GM21786 (cell line): ENCODE data around the gene LRBA.

ENCODE experiments used
- ATAC-seq: cut with Tn5 transposase; IDR thresholded peaks from one replicate; pipeline ENCODE4 v1.9.1; 2021; ENCODE audit not compliant: unreplicated experiment

The LRBA gene

DNA sequence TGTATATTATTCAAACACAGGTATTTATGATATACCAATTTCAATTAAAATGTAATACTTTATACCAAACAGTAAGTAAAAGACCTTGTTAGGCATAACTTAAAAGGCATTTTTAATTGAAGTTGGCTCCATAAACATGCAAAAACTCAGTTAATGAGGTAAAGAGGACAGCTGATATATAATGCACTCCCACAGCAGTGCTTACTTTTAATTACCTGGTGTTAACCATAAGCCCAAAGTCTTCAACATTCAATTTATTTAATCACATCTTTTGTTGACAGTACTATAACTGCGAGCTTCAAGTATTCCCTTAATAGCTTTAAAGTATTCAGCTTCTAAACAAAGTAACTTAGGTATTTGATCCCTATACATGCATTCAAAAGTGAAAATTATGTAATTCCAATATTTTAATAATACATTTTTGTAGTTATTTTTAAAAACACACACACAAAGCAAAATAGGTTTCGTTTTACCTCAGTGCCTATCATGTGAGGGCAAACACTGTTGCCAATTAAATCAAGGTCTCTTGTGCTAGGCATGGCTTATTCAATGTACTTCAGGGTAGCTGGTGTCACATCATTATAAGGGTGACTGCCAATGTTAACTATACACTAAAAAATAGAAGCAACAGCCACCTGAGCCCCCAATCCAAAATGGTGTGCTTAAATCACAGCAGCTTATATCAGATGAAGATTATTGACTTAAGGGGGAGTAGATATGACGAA is 197.1 kb downstream of the LRBA start:
- no peak for ATAC-seq

DNA sequence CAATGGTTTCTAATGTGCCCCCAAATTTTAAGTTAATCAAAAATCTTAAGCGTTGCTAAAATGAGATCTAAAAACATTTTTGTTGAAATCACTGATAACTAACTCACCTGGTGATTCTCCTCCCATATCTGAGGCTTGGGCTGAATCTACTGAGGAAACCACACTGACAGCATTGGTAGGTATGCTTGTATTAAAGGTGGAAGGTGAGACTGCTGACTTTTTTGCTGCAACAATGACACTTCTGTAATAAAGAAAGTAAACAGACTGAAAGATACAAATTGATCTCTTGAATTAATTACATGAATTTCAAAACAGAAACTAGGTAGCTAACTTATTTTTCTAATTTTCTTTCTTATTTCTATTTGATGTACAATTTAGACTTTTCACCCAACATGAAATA is 198.1 kb downstream of the LRBA start:
- no peak for ATAC-seq

DNA sequence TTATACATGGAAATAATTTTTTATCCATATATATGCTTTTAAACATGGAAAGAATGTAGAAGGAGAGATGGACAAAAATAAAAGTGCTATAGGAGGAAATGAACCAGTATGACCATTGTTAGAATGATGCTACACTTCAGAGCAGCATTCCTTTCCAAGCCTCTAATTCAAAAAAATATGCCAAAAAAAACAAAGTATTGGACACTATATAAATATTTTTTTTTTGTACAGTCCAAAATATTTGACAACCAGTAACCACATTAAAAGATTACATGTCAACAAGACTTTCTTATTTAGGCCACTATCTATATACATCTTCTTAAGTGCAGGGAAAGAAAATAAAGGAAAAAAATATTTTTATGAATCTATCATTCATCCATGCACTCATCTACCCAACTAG is 198.6 kb downstream of the LRBA start:
- no peak for ATAC-seq

DNA sequence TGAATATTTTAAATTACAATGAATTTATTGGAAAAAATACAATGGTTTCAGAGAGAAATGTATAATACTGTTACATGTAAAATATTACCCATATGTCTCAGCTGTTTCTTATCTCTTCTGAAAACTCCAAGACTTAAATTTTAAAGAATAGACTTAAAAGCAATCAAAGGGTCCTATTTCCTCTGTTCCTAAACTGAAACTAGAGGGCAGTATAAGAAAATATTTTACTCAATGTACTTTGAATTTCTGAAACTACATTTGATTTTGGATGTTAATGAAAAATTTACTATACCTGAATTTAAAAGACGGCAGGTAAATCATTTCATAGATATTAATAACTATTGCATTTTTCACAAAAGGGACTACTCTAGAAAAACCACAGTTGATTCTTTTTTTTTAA is 200.2 kb downstream of the LRBA start:
- no peak for ATAC-seq

- ATAC-seq: no peak
Observed at GRCh38 chr4:150805183-150806025, 209.7 kb downstream of the LRBA start.

DNA sequence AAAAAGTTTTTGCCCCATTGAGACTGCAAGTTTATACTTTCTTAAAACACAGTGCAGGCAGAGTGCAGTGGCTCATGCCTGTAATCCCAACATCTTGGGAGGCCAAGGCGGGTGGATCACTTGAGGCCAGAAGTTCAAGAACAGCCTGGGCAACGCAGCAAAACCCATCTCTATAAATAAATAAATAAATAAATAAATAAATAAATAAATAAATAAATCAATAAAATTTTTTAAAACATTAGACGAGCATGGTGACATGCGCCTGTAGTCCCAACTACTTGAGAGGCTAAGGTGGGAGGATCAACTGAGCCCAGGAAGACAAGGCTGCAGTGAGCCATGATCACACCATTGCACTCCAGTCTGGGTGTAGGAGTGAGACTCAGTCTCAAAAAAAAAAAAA is 213.3 kb downstream of the LRBA start:
- ATAC-seq: no peak

DNA sequence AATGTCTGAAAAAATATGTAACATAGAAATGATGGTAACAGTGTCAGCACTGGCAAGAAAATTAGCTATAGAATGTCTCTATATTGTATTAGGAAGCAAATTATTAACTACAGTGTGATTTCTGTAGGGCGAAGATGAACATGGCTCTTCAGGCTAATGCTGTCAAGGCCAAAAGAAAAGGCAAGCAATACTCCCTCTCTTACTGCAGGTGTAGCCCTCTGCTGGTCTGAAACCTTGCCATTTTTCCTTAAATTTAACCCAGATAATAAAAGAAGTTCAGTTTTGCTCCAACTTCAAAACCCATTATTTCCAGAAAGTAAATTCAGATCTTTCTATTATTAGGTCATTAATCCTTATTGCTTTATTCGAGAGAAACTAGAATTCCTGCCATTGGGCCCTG is 215.9 kb downstream of the LRBA start:
- ATAC-seq: no peak

DNA sequence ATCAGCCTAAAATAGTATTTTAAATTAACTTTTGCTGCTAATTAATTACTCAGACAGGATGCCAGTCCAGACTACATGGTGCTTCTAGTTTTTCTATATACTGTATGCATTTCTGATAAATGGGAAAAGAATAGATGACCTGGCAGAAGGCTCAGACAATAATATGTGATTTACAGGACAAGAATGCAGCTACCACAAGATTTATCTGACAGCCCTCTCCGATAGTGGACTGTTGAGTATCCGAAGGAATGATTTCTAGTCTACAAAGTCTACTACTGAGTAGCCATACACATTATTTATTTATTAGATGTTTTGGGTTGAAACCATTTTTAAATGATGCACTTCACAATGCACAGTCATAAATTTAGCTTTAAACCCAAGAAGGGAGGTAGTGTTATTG is 220.4 kb downstream of the LRBA start:
- ATAC-seq: no peak

- no peak for ATAC-seq
Observed at GRCh38 chr4:150789864-150790263, 225.2 kb downstream of the LRBA start.

GRCh38 chr4:150784939-150785338 is 230.1 kb downstream of the LRBA start:
- ATAC-seq: no peak

DNA sequence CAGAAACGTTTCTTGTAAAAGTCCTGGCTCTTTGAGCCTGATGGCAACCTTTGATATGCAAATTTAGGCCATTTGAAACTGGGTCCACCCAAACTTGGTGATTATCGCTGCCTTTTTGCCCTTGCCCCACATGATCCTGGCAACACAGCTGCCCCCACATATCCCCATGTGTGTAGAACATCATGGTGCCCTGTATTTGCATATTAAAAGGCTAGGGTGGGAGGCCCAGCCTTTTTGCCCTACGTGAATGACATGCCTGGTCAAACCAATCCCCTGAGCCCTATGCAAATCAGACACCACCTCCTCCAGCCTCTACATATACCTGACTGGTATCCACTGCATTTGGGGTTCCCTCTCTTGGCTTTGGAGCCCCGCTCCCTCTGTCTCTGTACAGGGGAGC is 230.8 kb downstream of the LRBA start:
- no peak for ATAC-seq

DNA sequence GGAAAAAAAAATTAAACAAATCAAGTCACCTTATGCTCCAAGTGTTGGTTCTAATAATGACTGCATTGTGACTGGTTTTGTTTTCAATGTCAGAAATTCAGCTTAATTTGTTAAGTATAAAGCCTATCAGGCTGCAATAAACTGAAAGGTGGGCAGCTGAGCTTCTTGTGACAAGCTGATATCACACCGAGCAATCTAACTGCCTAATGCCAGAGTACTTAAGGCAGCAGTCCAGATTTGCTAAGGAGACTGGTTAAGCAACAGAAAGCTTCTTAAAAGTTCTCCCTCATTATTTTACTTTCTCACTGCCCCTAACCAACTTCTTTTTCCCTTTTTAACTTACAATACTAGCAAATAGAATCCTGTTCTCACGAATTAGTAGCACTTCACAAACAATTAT is 232.2 kb downstream of the LRBA start:
- ATAC-seq: no peak

DNA sequence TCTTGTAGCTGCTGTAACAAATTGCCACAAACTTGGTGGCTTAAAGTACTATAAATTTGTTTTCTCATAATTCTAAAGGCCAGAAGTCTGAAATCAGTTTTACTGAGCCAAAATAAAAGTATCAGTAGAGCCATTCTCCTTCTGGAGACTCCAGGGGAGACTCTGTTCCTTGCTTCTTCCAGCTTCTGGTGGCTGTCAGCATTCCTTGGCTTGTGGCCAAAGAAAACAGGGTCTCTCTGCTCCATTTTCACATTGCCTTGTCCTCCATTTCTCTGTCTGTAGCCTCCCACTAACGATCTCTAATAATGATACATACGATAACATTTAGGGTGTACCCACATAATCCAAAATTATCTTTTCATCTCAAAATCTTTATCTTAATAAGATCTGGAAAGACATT is 232.8 kb downstream of the LRBA start:
- ATAC-seq: no peak

GRCh38 chr4:150781191-150781590 is 233.9 kb downstream of the LRBA start:
- ATAC-seq: no peak

- ATAC-seq: no peak
Observed at GRCh38 chr4:150779707-150780106, 235.4 kb downstream of the LRBA start.

- ATAC-seq: no peak
Observed at GRCh38 chr4:150773729-150774449, 241.2 kb downstream of the LRBA start.

GRCh38 chr4:150773032-150773431 is 242.1 kb downstream of the LRBA start:
- no peak for ATAC-seq

GRCh38 chr4:150771382-150771781 is 243.7 kb downstream of the LRBA start:
- no peak for ATAC-seq

- ATAC-seq: no peak
Observed at GRCh38 chr4:150769845-150770244, 245.2 kb downstream of the LRBA start.

GRCh38 chr4:150769248-150769647 is 245.8 kb downstream of the LRBA start:
- ATAC-seq: peak; percentile 47

- ATAC-seq: no peak
Observed at GRCh38 chr4:150768497-150768896, 246.6 kb downstream of the LRBA start.

DNA sequence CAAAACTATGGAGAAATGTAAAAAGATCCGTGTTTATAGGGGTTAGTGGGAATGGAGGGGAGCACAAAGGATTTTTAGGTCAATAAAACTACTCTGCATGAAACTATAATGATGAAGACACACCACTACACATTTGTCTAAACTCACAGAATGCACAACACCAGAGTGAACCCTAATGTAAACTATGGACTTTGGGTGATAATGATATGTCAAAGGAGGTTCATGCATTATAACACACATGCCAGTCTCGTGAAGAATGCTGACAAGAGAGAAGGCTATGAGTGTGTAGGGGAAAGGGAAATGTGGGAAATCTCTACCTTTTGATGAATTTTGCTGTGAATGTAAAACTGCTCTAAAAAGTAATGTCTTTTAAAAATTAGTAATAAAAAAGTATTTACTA is 249.9 kb downstream of the LRBA start:
- no peak for ATAC-seq
